ENCODE data around the gene PEX11A. TPM values are rescaled to one million over a fixed set of nuclear protein-coding genes. Genes with fewer than 3 reads are reported as not detected.

The PEX11A gene
- total RNA-seq, 3 donors from 2014 or later, result 42.3 to 64.2 (median 46.1) TPM

GRCh38 chr15:89665449-89666181 is 24.9 kb downstream of the PEX11A start:
- peak overlapping the region; percentile 90 to 95 for H3K27ac ChIP-seq
- DNase-seq (ENCODE audit: low spot score in 2 of 2), result no peak
- peak overlapping the region; percentile 34 to 73 (median 53) for H3K4me3 ChIP-seq
- TF ChIP-seq POLR2A (IDR thresholded peaks at IDR 0.05), result no peak
- peak in 1 of 3 donors; percentile 20 for TF ChIP-seq POLR2AphosphoS5 (IDR thresholded peaks at IDR 0.05)
- H3K9me3 ChIP-seq, result no peaks in the 10 kb centered on the region
- no peaks in the 10 kb centered on the region for H3K27me3 ChIP-seq
- no peaks in the 10 kb centered on the region for H3K36me3 ChIP-seq
- intact Hi-C loops (cut with DNase I; ENCODE audit: low total_unique reads), result no loop called here
- peaks cover 0 to 11% of the 10 kb centered on the region in 2 donors for H3K4me1 ChIP-seq

- intact Hi-C loops (cut with DNase I; ENCODE audit: low total_unique reads), result no loop called here
- DNase-seq (ENCODE audit: low spot score in 2 of 2), result no peak
- Histone ChIP-seq H3K27ac (peak overlapping the region; percentile 90 to 95), H3K27me3 (no peaks in the 10 kb centered on the region), H3K4me3 (peak overlapping the region; percentile 34 to 73 (median 53)), H3K9me3 (no peaks in the 10 kb centered on the region), H3K36me3 (no peaks in the 10 kb centered on the region), H3K4me1 (peaks cover 0 to 11% of the 10 kb centered on the region in 2 donors)
- TF ChIP-seq POLR2AphosphoS5 (IDR thresholded peaks at IDR 0.05) (no peak), POLR2A (IDR thresholded peaks at IDR 0.05) (no peak), CTCF (IDR thresholded peaks at IDR 0.05) (no peak)
These were observed 25.9 kb downstream of the PEX11A start for GRCh38 chr15:89664441-89665350.

GRCh38 chr15:89662893-89663626 is 27.5 kb downstream of the PEX11A start:
- H3K36me3 ChIP-seq, result no peaks in the 10 kb centered on the region
- H3K9me3 ChIP-seq, result no peaks in the 10 kb centered on the region
- H3K4me1 ChIP-seq, result peaks cover 0 to 11% of the 10 kb centered on the region in 2 donors
- H3K4me3 ChIP-seq, result peak overlapping the region in 2 of 3 donors; percentile 15 to 47
- H3K27ac ChIP-seq, result peak overlapping the region; percentile 89 to 90
- peak in 1 of 2 donors; percentile 76 for DNase-seq (ENCODE audit: low spot score in 2 of 2)
- peak in 1 of 3 donors; percentile 32 for TF ChIP-seq POLR2AphosphoS5 (IDR thresholded peaks at IDR 0.05)
- TF ChIP-seq CTCF (IDR thresholded peaks at IDR 0.05), result peak in 1 of 3 donors; percentile 9
- no peak for TF ChIP-seq POLR2A (IDR thresholded peaks at IDR 0.05)
- intact Hi-C loops (cut with DNase I; ENCODE audit: low total_unique reads), result no loop called here
- no peaks in the 10 kb centered on the region for H3K27me3 ChIP-seq

- H3K4me1 ChIP-seq, result peaks cover 0 to 11% of the 10 kb centered on the region in 2 donors
- no peaks in the 10 kb centered on the region for H3K27me3 ChIP-seq
- TF ChIP-seq POLR2A (IDR thresholded peaks at IDR 0.05), result no peak
- TF ChIP-seq POLR2AphosphoS5 (IDR thresholded peaks at IDR 0.05), result no peak
- no peak for TF ChIP-seq CTCF (IDR thresholded peaks at IDR 0.05)
- DNase-seq (ENCODE audit: low spot score in 2 of 2), result no peak
- intact Hi-C loops (cut with DNase I; ENCODE audit: low total_unique reads), result no loop called here
- no peaks in the 10 kb centered on the region for H3K36me3 ChIP-seq
- no peak overlapping the region for H3K4me3 ChIP-seq
- H3K27ac ChIP-seq, result no peak overlapping the region
- no peaks in the 10 kb centered on the region for H3K9me3 ChIP-seq
These were observed 30.0 kb downstream of the PEX11A start for GRCh38 chr15:89660556-89660955.

- H3K9me3 ChIP-seq, result no peaks in the 10 kb centered on the region
- intact Hi-C loops (cut with DNase I; ENCODE audit: low total_unique reads), result no loop called here
These were observed 31.3 kb downstream of the PEX11A start for GRCh38 chr15:89659295-89659694.

More at GRCh38 chr15:89659295-89659694, 31.3 kb downstream of the PEX11A start:
- Histone ChIP-seq H3K27ac (no peak overlapping the region), H3K36me3 (no peaks in the 10 kb centered on the region), H3K27me3 (no peaks in the 10 kb centered on the region), H3K4me3 (no peak overlapping the region), H3K4me1 (peaks cover 0 to 11% of the 10 kb centered on the region in 2 donors)
- no peak for DNase-seq (ENCODE audit: low spot score in 2 of 2)
- TF ChIP-seq POLR2A (IDR thresholded peaks at IDR 0.05), result no peak

Data from breast epithelium (tissue), 4 donors.